NCI-H2029 (cell line): ENCODE data around the gene PDE4D.

Experiments used
- DNase-seq: peaks from one replicate; lab custom pipeline; 2025; lab: John Stamatoyannopoulos, UW

PDE4D gene

GRCh38 chr5:59741599-59741998 is 151.9 kb downstream of the PDE4D start:
- DNase-seq = no peak

GRCh38 chr5:59738024-59738423 is 155.5 kb downstream of the PDE4D start:
- no peak for DNase-seq

GRCh38 chr5:59732806-59733205 is 160.7 kb downstream of the PDE4D start:
- DNase-seq = no peak

- no peak for DNase-seq
Measured at GRCh38 chr5:59732301-59732700, 161.2 kb downstream of the PDE4D start.

- no peak for DNase-seq
Measured at GRCh38 chr5:59731809-59732208, 161.7 kb downstream of the PDE4D start.

- no peak for DNase-seq
Measured at GRCh38 chr5:59729820-59730219, 163.7 kb downstream of the PDE4D start.

GRCh38 chr5:59729357-59729756 is 164.2 kb downstream of the PDE4D start:
- no peak for DNase-seq

- no peak for DNase-seq
Measured at GRCh38 chr5:59728356-59728755, 165.2 kb downstream of the PDE4D start.

- DNase-seq = no peak
Measured at GRCh38 chr5:59727186-59727585, 166.3 kb downstream of the PDE4D start.

GRCh38 chr5:59725392-59725767 is 168.1 kb downstream of the PDE4D start:
- no peak for DNase-seq

GRCh38 chr5:59724482-59725391 is 168.8 kb downstream of the PDE4D start:
- DNase-seq = peak; percentile 43

GRCh38 chr5:59722874-59723273 is 170.7 kb downstream of the PDE4D start:
- DNase-seq = no peak

GRCh38 chr5:59721741-59722140 is 171.8 kb downstream of the PDE4D start:
- DNase-seq = no peak

- DNase-seq = no peak
Measured at GRCh38 chr5:59720063-59720462, 173.5 kb downstream of the PDE4D start.

- DNase-seq = no peak
Measured at GRCh38 chr5:59716966-59717500, 176.5 kb downstream of the PDE4D start.

- DNase-seq = no peak
Measured at GRCh38 chr5:59716029-59716428, 177.5 kb downstream of the PDE4D start.

GRCh38 chr5:59715228-59715627 is 178.3 kb downstream of the PDE4D start:
- no peak for DNase-seq

GRCh38 chr5:59713498-59713844 is 180.1 kb downstream of the PDE4D start:
- DNase-seq = no peak

- no peak for DNase-seq
Measured at GRCh38 chr5:59712836-59713497, 180.6 kb downstream of the PDE4D start.

GRCh38 chr5:59711310-59711709 is 182.2 kb downstream of the PDE4D start:
- no peak for DNase-seq

- no peak for DNase-seq
Measured at GRCh38 chr5:59709846-59710245, 183.7 kb downstream of the PDE4D start.

GRCh38 chr5:59709346-59709821 is 184.1 kb downstream of the PDE4D start:
- no peak for DNase-seq

GRCh38 chr5:59704936-59705335 is 188.6 kb downstream of the PDE4D start:
- DNase-seq = no peak
